HL-60 (cell line): ENCODE measurements around the gene HOXB13.

ENCODE experiments used
- CTCF ChIP-seq: IDR thresholded peaks from one replicate; pipeline ENCODE4 v1.5.1; 2011; ENCODE audit warnings: low read length, control low read depth, inconsistent platforms; ENCODE audit not compliant: insufficient read depth
- POLR2AphosphoS5 ChIP-seq: IDR thresholded peaks from 2 replicates; pipeline ENCODE4 v1.6.1; 2012; ENCODE audit warnings: low read depth
- REST ChIP-seq: IDR thresholded peaks from 2 replicates; pipeline ENCODE4 v1.6.1; 2012; ENCODE audit warnings: low read depth; ENCODE audit not compliant: insufficient replicate concordance
- SPI1 ChIP-seq: IDR thresholded peaks from 2 replicates; pipeline ENCODE4 v1.6.1; 2012; ENCODE audit warnings: low read depth, mild to moderate bottlenecking, borderline replicate concordance

- TF ChIP-seq CTCF: no peak
- TF ChIP-seq POLR2AphosphoS5: no peak
- TF ChIP-seq SPI1: no peak
- no peak for TF ChIP-seq REST
Measured at GRCh38 chr17:48693178-48693577, 35.4 kb downstream of the HOXB13 start.
